RPMI7951 (cell line): ENCODE measurements around the gene NIPAL1. TPM values are rescaled to one million over a fixed set of nuclear protein-coding genes. Genes with fewer than 3 reads are reported as not detected.
A peak's percentile ranks its signal among the peaks of the same experiment; 100 is the strongest.

ENCODE experiments used
- DNase-seq: peaks from one replicate; pipeline ENCODE4 v3.0.0-alpha.2; 2012; ENCODE audit warnings: low read depth
- total RNA-seq: library from RNA; depleted of rRNA; stranded (reverse); fragments of >200 nt; shearing (Covaris generic); gene quantifications from 2 replicates; pipeline ENCODE4 v1.2.3, GENCODE V29; 2014

Gene NIPAL1
- total RNA-seq, 1 experiment from 2014 or later: 2.3 TPM

DNA sequence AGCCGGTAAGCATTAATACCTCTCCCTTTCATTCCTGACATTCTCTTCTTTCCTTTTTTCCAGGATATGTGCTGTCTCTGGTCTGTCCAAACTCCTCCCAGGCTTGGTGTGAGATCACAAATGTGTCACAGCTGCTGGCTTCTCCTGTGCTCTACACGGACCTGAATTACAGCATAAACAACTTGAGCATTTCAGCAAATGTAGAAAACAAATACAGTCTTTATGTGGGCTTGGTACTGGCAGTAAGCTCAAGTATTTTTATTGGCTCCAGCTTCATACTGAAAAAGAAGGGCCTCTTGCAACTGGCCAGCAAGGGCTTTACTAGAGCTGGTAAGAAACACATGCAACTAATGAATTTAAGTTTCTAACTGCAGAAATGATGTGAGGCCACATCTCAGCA, 8.4 kb downstream of the NIPAL1 start:
- peak; percentile 37 for DNase-seq

DNA sequence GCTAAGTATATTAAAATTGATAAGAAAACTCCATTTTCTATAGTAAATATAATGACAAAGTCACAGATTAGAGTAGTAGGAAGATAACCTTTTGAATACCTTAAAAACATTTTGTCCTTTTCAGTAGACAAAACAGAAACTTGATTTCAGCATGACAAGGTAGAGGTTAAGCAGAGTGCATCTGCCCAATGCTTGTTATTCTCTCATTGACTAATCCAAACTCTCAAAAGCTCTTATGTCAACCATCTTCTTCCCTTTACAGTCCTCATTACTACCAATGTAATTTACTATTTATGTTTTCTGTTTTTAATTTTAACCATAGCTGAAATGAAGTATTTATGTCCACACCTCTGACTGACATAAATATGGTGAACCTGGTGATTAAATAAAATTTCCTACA, 11.1 kb downstream of the NIPAL1 start:
- DNase-seq: no peak

DNA sequence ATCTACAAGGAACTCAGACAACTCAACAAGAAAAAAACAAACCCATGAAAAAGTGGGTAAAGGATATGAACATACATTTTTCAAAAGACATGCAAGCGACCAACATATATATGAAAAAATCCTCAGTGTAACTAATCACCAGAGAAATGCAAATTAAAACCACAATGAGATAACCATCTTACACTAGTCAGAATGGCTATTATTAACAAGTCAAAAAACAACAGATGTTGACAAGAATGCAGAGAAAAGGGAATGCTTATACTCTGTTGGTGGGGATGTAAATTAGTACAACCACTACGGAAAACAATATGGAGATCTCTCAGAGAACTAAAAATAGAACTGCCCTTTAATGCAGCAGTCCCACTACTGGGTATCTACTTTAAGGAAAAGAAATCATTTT, 12.1 kb downstream of the NIPAL1 start:
- DNase-seq: peak; percentile 8

DNA sequence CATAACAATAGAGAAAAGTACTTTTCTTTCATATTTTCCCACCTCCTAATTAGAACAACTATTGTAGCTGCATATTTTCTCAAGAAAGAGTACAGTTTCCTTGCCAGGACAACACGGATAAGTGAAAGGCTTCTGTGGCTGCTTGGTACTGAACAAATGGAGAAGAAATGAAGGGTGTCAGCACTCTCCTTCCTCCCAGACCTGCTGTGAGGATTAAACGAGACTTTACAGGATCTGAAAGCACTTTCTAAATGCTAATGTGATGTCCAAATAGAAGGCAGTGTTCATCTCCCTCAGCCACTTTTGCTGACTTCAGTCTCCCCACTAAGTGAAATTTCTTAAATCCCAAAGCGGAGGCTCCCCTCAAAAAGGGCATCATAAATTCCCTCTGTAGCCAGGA, 13.9 kb downstream of the NIPAL1 start:
- DNase-seq: no peak

GRCh38 chr4:48031802-48032525, 15.4 kb downstream of the NIPAL1 start:
- DNase-seq: peak; percentile 75

GRCh38 chr4:48032721-48033120, 16.1 kb downstream of the NIPAL1 start:
- no peak for DNase-seq

- DNase-seq: no peak
These were observed 16.8 kb downstream of the NIPAL1 start for GRCh38 chr4:48033412-48033811.

DNA sequence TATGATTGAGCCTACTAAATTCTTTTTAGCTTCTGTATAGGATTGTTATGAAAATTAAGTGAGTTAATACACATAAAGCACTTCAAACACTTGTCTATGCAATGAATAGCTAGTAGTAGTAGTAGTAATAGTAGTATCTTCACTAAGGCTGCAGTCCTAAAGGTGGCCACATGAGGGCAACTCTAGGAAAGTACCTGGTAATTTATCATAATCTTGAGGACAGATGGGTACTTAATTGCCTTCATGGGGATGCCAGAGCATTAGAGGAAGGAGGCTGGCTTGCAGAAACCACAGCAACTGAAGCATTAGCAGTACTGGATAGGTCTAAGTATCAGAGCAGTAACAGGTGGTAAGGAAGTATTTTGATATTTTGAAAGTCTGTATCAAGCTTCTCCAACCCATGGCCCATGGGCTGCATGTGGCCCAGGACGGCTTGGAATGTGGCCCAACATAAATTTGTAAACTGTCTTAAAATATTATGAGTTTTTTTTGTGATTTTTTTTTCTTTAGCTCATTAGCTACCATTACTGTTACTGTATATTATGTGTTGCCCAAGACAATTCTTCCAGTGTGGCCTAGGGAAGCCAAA, 17.3 kb downstream of the NIPAL1 start:
- peak; percentile 34 for DNase-seq

GRCh38 chr4:48035952-48036351, 19.4 kb downstream of the NIPAL1 start:
- no peak for DNase-seq

DNA sequence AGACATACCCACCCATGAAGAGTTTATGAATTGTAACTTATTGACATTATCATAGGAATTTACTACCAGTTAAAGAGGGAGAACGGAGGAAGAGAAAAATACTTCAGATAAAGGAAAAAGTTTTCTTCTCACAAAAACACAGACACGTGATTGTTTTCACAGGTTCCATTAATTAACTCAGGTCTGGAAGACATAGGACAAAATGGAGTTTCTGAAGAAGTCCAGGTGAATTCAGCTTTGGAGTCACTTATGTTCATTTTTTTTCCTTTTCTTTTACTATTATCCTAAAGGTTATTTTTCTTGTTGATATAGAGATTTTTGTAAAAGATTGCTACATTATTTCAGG, 20.5 kb downstream of the NIPAL1 start:
- no peak for DNase-seq

DNA sequence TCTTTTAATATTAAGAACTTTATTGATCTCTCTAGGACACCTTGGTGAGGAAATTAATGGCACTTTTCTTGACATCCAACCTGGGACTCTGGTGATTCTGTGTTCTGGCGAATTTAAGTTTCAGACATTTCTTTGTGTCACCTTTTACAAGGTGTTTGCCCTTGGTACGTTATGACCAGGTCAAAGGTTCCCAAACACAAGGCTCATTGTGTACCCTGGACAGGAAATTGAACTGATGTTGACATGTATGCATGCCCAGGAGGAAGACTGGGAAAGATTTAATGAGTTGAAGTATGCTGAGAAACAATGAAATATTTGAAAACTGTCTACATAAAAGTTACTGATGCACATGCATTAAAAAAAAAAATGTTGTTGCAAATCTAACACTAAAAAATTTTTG, 22.1 kb downstream of the NIPAL1 start:
- DNase-seq: no peak

DNA sequence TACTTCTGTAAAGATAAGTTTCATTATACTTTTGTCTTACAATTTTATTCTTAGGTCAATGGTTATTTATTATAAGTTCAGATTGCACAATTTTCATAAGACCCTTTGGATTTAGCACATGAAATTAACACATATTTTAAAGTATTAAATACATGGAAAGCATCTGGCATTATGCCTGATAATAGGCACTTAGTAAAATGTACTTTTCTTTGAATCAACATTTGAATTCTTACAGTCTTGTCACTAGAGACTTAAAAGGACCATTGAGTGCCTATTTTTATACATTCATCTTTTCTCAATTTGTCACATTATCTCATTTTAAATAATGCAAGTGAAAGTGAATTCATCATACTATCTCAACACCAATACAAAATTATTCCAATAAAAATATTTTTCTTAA, 23.0 kb downstream of the NIPAL1 start:
- no peak for DNase-seq

GRCh38 chr4:48041535-48042137, 25.1 kb downstream of the NIPAL1 start:
- DNase-seq: no peak

GRCh38 chr4:48042979-48043461, 26.4 kb downstream of the NIPAL1 start:
- no peak for DNase-seq

DNA sequence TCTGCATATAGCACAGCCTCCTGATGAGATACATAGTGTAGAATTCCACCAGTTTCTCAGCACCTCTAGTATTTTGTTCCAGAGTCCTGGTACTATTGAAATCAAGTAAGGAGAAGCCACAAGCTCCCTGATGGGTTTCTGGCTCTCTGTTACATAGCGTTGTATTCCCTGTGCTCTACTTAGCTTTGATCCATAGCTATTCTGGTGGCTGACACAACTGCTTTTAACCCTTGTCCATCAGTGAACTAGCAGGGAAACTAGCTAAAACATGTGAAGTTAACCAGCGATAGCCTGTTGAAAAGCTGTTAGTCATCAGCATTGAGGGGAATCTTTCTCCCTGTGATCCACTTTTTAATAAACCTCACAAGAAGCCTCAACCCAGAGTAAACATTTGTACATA, 26.9 kb downstream of the NIPAL1 start:
- DNase-seq: no peak

GRCh38 chr4:48044298-48044697, 27.7 kb downstream of the NIPAL1 start:
- no peak for DNase-seq

- DNase-seq: no peak
These were observed 29.5 kb downstream of the NIPAL1 start for GRCh38 chr4:48046059-48046458.

DNA sequence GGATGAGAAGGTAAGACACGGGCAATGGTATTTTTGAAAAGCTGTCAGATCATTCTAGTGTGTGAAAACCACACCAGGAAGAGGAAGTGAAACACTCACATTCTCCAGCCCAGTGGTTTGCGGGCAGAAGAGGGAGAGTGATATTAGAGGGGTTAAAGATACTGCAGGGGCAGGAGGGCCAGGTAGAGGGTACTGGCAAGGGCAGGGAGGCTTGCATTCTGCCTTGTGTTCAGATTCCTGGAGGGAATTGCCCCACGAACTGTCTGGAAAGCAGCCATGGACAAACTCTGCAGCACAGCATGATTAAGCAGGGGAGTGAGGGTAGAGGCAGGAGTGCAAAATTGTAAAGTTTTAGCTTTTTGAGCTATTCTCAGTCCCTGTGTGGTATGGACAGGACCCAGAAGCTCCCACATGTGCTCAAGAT, 30.9 kb downstream of the NIPAL1 start:
- peak; percentile 42 for DNase-seq

- DNase-seq: no peak
These were observed 31.3 kb downstream of the NIPAL1 start for GRCh38 chr4:48047896-48048295.

DNA sequence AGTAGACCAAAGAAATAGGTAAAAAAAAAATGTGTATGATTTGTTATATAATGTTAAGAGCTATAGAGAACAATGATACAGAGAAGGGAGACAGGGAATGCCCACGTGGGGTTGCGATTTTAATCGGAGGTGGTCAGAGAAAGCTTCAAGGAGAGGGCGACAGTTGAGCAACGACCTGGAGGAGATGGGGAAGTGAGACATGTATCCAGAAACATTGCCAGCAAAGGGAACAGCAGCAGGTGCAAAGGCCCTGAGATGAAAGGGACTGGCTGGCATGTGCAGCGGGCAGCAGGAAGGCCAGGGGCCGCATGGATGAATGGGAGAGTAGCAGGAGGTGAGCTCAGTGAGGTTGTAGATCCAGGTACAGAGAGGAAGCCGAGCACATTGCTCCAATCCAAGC, 32.9 kb downstream of the NIPAL1 start:
- DNase-seq: no peak

DNA sequence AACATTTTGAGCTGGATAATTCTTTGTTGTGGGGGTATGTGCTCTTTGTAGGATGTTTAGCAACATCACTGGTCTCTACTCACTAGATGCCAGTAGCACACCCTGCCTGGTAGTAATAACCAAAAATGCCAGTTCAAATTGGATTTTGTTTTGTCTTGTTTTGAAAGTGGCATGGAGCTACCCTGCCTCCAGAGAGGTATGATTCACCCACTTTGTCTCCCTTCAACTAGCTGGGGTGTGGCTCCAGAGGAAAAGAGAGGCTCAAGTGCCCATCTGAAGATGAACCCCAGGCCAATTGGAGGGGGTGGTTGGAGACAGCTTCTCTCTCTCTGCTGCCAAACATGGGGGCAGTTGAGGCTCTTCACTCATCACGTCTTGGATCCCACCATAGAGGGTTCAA, 34.5 kb downstream of the NIPAL1 start:
- peak; percentile 12 for DNase-seq

DNA sequence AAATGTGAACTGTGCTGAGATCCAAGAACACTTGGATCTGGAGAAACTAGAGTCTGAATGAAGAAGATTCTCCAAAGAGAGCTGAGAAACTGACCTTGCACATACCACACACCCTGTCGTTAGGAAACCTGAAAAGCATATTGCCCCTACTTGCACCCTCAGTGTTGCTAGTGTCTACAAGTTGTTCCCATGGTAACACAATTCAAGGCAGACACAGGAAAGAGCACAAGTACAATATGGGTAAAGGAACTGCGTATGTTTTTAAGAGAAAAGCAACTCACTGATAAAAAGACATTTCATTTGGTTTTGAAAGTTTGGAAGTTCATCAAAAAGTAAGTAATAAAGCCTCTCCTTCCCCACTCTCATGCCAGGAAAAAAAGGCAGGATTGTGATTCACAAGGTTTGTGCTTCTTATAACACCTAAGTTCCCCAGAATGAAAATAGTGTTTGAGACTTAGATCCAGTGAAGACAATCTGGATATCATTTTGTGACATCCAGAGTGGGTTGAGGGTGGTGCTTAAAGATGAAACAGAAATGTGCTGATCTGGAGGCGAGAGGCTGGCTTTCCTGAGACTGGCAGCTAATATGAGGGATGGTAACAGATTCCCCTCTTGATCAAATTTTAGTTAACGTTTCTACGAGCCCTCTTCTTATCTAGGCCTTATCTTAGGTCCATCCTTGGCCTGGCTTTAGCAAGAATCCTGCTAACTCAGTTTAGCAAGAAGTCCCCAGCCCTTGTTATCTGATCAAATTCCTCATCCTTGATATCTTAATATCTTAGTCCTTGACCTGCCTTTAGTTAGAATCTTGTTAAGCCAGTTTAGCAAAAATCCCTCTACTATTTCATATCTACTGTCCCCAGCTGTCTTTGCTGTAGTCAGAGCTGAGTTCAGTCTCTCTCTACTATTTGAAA, 42.3 kb downstream of the NIPAL1 start:
- DNase-seq: no peak
